Measurements from ENCODE around the gene TRIM29.

The TRIM29 gene

GRCh38 chr11:120061761-120062560, 76.0 kb downstream of the TRIM29 start:
- DNase-seq = no peak
